Skeletal muscle satellite cell (primary cell): Measurements from ENCODE around the gene GZMB.
"Not testable (repeated sequence)": the region's sequence is repeated elsewhere in the genome, so short reads cannot be mapped to it uniquely, and the experiment has no call there.

Experiments
- H3K27me3 ChIP-seq: 2 replicates; pipeline ENCODE4 v1.7.0; 2013; ENCODE audit warnings: low read length; ENCODE audit not compliant: control insufficient read depth, insufficient read depth
- H3K36me3 ChIP-seq: 2 replicates; pipeline ENCODE4 v1.7.0; 2013; ENCODE audit warnings: mild to moderate bottlenecking, control low read depth, low read length; ENCODE audit not compliant: insufficient read depth
- H3K4me1 ChIP-seq: 2 replicates; pipeline ENCODE4 v1.7.0; 2013; ENCODE audit warnings: low read length; ENCODE audit not compliant: control insufficient read depth, insufficient read depth
- H3K4me2 ChIP-seq: 2 replicates; pipeline ENCODE4 v1.7.0; 2013; ENCODE audit warnings: mild to moderate bottlenecking, low read length
- H3K4me3 ChIP-seq: 2 replicates; pipeline ENCODE4 v1.7.0; 2013; ENCODE audit warnings: low read length
- H3K9ac ChIP-seq: 2 replicates; pipeline ENCODE4 v1.7.0; 2013; ENCODE audit warnings: mild to moderate bottlenecking, low read depth, low read length, moderate library complexity
- H3K9me3 ChIP-seq: replicated peaks from 2 replicates; pipeline ENCODE4 v1.7.0; 2013; ENCODE audit warnings: mild to moderate bottlenecking, control low read depth, low read length

GZMB gene

DNA sequence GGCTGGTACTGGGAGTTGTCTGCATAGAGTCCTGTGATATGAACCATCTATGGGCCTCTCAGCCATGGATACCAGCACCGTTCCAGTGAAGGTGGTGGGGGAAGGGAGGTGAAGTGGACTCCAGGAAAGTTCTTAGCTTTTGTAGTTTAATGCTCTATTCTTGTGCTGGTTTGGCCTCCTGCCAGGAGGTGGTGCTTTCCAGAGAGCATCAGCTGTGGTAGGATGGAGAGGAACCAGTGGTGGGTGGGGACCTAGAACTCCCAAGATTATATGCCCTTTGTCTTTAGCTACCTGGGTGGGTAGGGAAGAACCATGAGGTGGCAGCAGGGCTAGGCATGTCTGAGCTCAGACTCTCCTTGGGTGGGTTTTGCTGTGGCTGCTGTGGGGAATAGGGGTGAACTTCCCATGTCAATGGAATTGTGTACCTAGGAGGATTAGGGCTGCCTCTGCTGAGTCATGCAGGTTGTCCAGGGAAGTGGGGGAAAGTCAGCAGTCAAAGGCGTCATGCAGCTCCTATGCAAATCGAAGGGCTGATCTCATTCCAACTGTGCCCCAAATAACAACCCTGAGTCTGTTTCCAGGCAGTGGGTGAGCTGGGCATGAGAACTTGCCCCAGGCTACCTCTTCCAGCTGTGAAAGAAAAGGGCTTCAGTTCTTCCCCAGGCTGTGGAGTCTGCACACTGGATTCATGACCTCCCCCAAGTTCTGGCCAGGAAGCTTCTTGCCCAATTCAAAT, 38.7 kb downstream of the GZMB start:
- H3K27me3 ChIP-seq = no peaks in the 10 kb centered on the region
- H3K4me3 ChIP-seq = no peak overlapping the region
- H3K9me3 ChIP-seq = no peaks in the 10 kb centered on the region
- H3K36me3 ChIP-seq = no peaks in the 10 kb centered on the region
- no peak overlapping the region for H3K4me2 ChIP-seq
- H3K4me1 ChIP-seq = no peaks in the 10 kb centered on the region
- no peak overlapping the region for H3K9ac ChIP-seq

DNA sequence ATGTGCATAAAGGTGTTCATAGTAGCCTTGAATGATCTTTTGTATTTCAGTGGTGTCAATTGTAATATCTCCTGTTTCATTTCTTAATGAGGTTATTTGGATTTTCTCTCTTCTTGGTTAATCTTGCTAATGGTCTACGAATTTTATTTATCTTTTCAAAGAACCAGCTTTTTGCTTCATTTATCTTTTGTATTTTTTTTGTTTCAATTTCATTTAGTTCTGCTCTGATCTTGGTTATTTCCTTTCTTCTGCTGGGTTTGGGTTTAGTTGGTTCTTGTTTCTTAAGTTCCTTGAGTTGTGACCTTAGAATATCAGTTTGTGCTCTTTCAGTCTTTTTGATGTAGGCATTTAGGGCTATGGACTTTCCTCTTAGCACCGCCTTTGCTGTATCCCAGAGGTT, 43.0 kb downstream of the GZMB start:
- H3K9me3 ChIP-seq, H3K27me3 ChIP-seq, H3K9ac ChIP-seq, H3K4me2 ChIP-seq, H3K36me3 ChIP-seq, H3K4me1 ChIP-seq, H3K4me3 ChIP-seq: not testable (repeated sequence)

DNA sequence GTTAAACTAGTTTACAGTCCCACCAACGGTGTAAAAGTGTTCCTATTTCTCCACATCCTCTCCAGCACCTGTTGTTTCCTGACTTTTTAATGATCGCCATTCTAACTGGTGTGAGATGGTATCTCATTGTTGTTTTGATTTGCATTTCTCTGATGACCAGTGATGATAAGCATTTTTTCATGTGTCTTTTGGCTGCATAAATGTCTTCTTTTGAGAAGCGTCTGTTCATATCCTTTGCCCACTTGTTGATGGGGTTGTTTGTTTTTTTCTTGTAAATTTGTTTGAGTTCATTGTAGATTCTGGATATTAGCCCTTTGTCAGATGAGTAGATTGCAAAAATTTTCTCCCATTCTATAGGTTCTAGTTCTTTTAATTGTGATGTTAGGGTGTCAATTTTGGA, 49.6 kb downstream of the GZMB start:
- not testable (repeated sequence) for H3K9me3 ChIP-seq, H3K4me2 ChIP-seq, H3K4me1 ChIP-seq, H3K36me3 ChIP-seq, H3K9ac ChIP-seq, H3K4me3 ChIP-seq, H3K27me3 ChIP-seq
